ENCODE results near the gene PSMD11.
"Not testable (repeated sequence)": the region's sequence is repeated elsewhere in the genome, so short reads cannot be mapped to it uniquely, and the experiment has no call there.

Gene PSMD11

DNA sequence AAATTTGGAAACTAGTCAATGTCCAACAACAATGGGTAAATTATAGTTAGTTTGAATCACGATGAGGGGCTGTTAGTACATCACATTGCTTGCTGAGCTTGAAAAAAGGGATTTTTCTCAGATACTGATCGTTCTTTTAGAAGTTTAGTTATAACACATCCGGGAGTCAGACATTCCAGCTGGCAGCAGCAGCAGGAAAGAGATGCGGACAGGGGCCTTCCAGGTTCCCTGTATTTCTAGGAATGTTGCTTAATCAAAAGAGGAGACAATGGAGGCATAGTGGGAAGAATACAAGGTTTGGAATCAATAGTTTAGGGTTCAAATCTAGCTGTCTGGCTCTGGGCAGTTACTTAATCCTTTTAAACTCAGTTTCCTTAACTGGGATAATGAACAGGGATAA is 70.3 kb downstream of the PSMD11 start:
- DNase-seq (ENCODE audit: low spot score), result no peak

DNA sequence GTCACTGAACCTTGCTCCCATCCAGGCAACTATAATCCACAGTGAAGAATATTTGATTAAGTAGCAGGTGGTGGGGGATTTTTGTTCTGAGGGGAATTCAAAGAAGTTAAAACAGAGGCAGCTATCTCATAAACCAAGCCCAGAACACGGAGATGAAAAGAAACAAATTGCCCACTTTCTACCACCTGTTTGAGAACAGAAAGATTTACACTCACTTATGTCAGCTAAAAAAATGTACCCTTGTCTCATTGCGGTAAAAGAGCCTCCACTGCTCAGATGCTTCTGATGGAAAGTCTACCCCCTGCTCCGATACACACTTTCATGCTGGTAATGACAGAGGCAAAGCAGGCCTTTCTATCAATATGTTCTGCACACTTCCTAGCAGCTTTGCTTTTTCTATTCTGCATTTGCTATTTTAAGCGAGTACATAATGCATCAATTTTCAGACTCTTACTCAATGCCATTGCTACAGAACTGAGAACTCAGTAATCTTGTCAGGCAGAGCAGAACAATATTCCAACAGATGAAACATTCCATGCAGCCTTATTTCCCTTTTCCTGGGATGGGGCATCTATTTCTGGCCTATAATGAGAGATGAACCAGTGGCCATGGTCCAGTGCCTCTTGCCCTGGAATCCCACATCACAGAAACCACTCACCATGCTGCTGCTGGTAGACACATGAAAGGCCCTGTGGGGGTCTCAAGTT is 71.5 kb downstream of the PSMD11 start:
- DNase-seq (ENCODE audit: low spot score), result no peak

DNA sequence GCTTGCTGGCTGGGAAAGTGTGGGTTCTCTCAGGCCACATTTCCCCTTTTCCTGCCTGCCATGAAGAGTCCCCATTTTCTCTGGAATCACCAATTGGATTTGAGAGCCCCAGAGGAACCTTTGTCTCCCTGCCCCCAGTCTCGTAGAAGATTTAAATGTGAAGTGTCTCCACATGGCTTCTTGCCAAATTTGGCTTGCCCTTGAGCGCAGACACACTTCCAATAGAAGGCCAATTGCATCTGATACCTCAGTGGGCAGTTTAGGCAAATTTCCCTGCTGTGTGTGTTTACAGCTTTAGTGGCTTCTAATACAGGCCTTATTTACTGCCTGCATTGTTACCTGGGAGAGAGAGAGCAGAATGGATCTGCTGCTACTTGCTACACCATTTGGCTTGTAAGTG is 72.1 kb downstream of the PSMD11 start:
- no peak for DNase-seq (ENCODE audit: low spot score)

DNA sequence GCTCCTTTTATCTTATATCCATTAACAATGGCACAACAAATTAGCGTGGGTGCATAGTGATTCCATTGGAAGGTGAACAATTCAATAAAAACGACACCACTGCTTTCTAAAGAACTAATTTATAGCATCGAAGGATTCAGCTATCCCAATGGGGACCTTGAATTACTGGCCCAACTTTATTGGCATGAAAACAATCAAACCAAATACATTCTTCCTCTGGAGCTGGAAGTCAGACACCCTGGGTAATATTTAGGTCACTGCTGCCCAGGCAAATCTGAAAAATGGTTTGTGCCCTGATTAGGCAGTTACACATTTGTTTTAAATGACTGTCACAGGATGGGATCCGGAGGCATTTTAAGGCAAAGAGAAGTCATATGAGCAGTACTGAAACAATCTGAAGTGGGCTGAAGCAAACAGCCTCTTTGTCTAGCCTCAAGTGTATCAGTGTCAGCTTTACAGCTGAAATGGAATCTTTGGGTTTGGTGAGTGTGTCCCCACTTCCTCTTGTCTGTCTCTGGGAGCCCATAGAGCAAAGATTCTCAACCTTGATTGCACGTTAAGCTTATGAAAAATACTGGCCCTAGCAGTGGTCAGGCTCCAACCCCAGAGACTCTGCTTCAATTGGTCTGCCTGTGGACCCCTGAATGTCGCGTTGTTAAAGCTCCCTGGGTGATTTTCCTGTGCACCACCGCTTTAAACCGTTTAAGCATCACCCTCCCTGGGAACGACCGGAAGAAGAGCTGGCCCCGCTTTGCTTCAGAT is 72.8 kb downstream of the PSMD11 start:
- DNase-seq (ENCODE audit: low spot score), result peak; percentile 33

DNA sequence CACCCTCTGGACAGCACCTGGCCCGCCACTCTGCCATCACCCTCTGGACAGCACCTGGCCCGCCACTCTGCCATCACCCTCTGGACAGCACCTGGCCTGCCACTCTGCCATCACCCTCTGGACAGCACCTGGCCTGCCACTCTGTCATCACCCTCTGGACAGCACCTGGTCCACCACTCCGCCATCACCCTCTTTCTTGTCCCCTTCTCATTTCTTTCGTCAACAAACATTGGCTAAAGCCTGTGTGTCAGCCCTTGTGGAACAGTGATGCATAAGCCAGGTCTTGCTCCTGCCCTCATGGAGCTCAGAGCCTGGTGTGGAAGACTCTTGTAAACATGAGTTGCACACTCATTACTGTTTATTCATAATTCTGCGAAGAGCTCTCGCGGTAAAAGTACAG is 73.7 kb downstream of the PSMD11 start:
- DNase-seq (ENCODE audit: low spot score), result no peak

DNA sequence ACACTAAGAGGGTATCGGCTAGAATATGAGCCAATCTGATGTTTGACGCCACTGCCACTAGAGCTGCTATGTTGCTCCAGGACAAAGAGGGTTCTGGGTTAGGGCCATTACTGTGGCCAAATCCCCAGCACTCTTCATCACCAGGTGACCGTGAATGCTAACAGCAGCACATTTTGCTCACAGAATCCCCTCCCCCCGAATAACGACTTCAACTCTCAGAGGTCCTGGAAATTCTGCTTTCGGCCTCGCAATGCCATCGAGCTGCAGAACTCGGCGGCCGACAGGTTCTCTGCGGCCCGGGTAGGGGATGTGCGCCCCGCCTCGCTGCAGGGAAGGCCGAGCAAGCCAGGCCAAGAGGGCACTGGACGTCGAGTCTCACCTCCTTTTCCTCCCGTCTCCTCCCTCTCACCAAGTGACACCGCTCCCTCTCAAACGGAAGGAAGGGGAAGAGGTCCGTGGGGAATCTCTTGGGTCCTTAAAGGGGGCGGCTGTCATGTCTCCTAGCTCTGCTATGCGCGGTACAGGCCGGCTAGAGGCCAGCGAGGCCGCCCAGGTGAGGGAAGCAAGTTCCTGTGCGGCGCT is 74.4 kb downstream of the PSMD11 start:
- DNase-seq (ENCODE audit: low spot score), result no peak

DNA sequence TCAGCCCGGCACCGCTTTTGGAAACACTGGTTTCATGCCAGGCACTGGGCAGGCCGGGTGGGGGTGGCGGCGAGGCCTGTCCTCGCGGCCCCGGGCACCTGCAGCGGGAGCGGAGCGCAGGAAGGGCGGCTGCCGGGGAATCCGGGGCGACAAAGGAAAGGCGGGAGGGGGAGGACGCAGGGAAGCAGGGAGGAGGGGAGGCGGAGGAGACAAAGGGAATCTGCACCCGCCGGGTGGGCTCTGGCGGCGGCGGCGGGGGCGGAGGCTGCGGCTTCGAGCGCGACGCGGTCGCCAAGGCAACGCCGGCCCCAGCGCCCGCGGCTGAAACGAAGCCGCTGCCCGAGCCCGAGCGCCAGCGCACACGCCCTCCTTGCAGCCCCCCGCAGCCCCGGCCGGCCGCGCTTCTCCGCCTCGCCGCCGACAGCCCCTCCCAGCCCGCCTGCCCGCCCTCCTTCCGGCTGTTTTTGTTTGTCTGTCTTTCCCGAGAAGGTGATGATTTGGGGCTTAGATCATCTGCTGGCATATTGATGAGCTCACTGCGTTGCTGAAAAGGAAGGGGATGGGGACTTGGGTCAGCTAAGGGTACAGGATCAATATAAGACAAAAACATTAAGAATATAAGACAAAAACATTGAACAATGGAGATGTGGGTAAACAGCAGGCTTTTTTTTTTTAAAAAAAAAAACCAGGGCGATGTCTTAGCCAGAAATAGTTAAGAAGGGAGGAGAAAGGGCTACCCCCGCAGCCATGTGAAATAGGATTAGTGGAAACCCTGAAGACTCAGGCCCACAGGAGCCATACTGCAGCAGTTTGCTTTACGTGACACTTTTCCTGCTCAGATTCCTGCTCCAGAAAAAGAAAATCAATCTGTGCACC is 75.2 kb downstream of the PSMD11 start:
- DNase-seq (ENCODE audit: low spot score), result peak; percentile 85

DNA sequence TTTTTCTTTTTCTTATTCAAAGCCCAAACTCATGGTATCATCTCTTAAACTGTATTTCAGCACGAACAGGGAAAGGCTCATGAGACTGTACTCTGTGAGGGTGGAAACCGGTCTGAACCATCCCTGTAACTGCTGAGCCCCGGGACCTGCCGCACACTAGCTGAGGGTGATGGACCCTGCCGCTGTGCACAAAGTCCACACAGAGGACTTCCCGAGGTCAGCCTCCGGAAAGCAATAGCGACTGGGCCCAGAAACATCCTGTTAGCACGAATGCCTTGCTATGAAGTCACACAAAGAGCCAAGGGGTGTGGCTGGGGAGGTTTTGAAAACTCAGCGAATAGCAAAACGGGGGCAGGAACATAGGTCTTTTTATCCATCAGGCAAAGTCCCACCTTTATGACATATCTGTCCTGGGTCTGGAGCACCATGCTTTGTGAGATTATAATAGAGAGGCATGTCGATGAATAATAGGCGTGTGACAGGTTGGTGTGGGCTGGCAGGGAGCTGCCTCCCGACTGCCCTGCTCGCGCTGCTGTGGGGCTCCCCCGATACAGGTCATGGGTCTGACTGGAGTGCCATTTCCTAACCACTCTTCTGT is 75.9 kb downstream of the PSMD11 start:
- DNase-seq (ENCODE audit: low spot score), result peak; percentile 68

DNA sequence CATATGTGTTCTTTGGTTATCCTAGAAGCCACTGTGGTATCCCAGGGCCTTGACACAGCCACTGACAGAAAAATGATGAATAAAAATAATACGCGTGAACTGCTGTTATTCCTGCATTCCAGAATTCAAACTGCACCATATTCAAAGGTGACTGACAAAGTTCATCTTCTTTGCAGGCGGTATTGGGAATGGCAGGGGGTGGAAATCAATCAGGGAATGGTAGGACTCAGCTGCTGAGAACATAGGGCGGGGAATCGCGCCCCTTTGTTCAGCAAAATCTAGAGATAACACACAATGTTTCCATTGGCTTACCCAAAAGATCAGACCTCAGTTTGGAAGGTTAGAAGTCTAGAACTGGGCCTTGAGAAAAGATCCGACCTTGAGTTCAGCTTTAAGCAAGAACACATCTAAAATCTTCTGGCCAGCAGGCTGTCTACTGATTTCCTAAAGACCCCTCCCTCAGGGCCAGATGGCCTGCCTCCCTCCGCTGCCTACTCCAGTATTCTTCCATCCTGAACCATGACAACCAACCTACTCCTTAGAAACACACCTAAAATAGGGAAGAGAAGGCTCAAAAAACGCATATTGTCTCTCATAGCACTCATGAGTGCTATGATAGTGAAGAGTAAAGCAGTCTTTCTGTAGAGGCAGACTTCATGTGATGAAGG is 76.6 kb downstream of the PSMD11 start:
- DNase-seq (ENCODE audit: low spot score), result no peak

DNA sequence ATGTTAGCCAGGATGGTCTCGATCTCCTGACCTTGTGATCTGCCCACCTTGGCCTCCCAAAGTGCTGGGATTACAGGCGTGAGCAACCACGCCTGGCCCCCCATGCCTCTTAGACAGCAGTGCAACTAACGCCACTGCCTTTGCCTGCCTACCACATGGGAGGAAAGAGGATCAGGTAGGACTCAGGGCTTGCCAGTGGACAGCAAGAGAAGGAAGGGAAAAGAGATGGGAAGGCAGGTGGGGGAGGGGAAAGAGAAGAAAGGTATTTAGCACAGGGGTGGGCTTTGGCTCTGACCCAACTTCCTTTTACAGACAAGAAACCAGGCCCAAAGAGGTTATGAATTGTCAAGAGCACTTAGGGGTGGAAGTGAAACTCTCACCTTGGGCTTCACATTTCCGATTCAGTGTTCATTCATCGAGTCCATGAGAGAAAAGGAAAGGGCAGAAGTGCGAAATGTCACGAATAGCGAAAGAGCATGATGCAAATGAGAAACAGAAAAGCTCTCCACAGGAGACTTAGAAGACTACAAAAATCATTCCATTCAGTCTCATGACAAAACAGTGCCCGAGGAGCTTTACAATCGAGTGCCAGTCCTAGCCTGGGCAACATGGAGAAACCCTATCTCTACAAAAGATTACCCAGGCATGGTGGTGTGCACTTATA is 78.8 kb downstream of the PSMD11 start:
- DNase-seq (ENCODE audit: low spot score), result peak; percentile 46

DNA sequence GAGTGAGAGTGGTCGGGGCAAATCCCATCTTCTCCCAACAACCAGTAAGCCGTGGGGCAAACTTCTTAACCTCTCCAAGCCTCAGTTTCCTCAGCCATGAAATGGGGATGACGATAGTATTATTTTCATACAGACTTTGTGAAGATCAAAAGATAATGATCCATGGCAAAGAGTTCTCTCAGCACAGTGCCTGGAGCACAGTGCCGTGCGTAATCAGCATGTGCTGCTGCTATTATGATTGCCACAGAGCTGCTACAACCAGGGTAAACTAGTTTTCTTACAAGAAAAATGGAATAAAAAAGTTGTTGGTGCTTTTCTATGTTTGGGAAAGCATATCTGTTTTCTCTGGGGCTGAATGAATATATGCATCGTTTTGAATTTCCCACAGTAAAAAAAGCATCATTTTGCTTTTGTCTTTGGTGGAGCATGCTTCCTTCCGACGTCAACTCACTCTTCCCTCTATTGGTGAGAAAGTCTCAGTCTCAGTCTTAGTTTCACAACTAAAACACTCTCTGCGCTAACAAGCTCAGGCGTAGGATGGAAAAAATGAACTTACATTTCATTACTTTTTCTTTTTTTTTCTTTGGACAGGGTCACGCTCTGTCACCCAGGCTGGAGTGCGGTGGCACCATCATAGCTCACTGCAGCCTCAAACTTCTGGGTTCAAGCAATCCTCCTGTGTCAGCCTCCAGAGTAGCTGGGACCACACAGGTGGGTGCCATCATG is 79.7 kb downstream of the PSMD11 start:
- peak; percentile 43 for DNase-seq (ENCODE audit: low spot score)

DNA sequence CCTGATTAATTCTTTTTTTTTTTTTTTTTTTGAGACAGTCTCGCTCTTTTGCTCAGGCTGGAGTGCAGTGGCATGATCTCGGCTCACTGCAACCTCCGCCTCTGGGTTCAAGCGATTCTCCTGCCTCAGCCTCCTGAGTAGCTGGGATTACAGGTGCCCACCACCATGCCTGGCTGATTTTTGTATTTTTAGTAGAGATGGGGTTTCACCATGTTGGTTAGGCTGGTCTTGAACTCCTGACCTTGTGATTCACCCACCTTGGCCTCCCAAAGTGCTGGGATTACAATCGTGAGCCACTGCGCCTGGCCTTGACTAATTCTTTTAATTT is 80.2 kb downstream of the PSMD11 start:
- not testable (repeated sequence) for DNase-seq (ENCODE audit: low spot score)

DNA sequence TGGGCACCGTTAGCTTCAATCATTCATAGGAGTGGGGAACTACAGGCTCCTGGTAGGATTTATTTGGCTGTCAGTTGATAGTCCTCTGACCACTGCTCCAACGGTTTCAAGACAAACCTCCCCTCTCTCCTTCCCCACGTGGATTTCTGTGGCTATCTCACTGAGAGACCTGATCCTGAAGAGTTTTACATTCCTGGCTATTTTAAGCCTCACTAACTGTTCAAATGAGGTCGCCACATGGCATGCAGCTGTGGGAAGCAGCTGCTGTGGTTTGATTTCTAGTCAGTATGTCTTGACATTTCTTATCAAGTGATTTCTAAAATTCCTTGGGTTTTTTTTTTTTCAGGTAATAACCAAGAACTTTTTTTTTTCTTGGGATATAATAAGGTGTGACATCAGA is 80.8 kb downstream of the PSMD11 start:
- no peak for DNase-seq (ENCODE audit: low spot score)

DNA sequence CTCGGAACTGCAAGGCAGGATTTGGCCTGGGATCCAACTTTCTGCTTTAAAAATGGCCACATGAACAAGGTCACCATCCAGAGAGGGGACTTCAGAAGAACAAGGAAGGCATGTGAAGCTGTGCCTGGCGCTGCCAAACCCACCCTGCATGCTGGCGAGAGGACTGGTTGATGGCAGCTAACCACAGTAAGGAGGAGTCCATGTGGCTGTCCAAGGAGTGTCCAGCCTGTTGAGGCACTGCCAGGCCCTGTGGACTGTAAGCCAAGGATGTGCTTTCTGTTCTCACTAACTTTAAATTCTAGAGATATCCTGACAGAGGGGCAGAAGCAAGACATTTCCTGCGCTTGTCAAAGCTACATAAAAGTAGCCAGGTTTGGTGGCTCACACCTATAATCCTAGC is 82.8 kb downstream of the PSMD11 start:
- DNase-seq (ENCODE audit: low spot score), result no peak

DNA sequence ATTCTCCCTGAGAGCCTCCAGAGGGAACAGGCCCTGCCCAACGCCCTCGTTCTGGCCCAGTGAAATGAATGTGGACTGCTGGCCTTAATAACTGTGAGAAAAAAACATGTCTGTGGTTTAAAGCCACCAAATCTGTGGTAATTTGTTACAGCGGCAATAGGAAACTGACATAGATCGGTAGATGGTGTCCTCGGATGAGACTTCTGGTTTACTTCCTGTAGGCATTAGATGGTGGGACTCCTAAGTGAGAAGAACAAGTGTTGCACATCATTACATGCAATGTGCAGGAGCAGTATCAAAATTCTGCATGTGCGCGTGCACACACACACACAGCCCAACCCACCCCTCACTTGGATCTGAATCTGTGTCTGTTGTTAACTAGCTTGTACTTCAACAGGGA is 84.5 kb downstream of the PSMD11 start:
- peak; percentile 27 for DNase-seq (ENCODE audit: low spot score)

DNA sequence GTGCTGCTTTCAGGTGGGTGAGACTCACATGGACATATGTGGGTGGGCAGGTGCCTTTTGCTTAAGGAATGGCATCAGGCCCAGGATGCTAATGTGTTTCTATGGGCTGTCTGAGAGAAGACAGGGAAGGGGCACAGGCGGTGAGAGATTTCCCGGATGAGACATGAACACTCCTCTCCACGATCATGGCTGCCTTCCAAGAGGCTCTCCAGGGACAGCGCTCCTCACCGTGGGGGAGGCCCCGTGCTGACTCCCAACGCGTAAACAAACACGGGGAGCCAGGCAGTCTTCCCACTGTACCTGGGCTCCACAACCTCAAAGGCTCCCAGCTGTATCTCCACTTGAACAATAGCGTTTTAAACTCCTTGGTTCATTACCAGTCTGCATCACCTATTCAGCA is 85.3 kb downstream of the PSMD11 start:
- no peak for DNase-seq (ENCODE audit: low spot score)

Measured in CD4-positive, alpha-beta T cell treated with Interleukin-2 at 100 ng/mL for 4 hours (primary cell).